Peyer's patch (tissue), 4 donors: Measurements from ENCODE around the gene ABCC8.

Experiments used
- POLR2A ChIP-seq, 2 donors: fragments of 450-650 bp; IDR thresholded peaks; one replicate each; pipeline ENCODE4 v1.5.1; 2017; ENCODE audit warnings: antibody characterized with exemption in 2 of 2, mild to moderate bottlenecking in 2 of 2, moderate library complexity in 2 of 2
- TF ChIP-seq, protein P1 (sequence below), 6 experiments: fragments of 450-650 bp in 4 of 6; fragments of 200-600 bp in 2 of 6; sonication (generic) in 1 of 6; IDR thresholded peaks; one replicate each; pipeline ENCODE4 v1.5.1; 2017 to 2019; ENCODE audit warnings: antibody characterized with exemption in 6 of 6, mild to moderate bottlenecking in 3 of 6, moderate library complexity in 1 of 6

GRCh38 chr11:17406082-17406817 is 70.4 kb downstream of the ABCC8 start:
- no peak for TF ChIP-seq POLR2A (IDR thresholded peaks at IDR 0.05)
- TF ChIP-seq, protein P1, sequence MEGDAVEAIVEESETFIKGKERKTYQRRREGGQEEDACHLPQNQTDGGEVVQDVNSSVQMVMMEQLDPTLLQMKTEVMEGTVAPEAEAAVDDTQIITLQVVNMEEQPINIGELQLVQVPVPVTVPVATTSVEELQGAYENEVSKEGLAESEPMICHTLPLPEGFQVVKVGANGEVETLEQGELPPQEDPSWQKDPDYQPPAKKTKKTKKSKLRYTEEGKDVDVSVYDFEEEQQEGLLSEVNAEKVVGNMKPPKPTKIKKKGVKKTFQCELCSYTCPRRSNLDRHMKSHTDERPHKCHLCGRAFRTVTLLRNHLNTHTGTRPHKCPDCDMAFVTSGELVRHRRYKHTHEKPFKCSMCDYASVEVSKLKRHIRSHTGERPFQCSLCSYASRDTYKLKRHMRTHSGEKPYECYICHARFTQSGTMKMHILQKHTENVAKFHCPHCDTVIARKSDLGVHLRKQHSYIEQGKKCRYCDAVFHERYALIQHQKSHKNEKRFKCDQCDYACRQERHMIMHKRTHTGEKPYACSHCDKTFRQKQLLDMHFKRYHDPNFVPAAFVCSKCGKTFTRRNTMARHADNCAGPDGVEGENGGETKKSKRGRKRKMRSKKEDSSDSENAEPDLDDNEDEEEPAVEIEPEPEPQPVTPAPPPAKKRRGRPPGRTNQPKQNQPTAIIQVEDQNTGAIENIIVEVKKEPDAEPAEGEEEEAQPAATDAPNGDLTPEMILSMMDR (IDR thresholded peaks at IDR 0.05): no peak
